Stimulated activated CD8-positive, alpha-beta memory T cell treated with anti-CD3 and anti-CD28 coated beads, Interleukin-12 subunit alpha, Interleukin-12 subunit beta, amount 100 ng/mL, for 24 hours (primary cell): ENCODE results near the gene RPGR.

Experiments
- DNase-seq: peaks from one replicate; pipeline ENCODE4 v3.0.0-alpha.2; 2020; ENCODE audit errors: extremely low read depth

RPGR gene

GRCh38 chrX:38256019-38256418, 71.3 kb downstream of the RPGR start:
- no peak for DNase-seq

DNA sequence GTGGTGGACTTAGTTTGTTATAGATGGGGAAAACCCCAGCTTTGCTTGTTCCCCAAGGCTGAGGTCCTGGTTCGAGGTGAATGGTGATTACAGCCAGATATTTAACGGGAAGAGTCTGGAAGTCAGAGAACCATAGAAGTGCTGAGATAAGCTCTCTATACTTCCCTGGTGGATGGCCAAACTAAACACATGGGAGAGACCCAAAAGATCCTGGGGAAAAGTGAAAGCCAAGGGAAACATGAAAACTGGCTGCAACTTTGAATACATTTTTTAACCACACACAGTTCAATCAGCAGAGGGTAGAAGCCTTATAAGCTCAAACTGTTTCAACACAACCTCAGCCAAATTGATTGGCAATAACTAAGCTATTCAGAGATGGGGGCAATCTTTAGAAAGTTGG, 77.3 kb downstream of the RPGR start:
- no peak for DNase-seq

GRCh38 chrX:38247051-38247450, 80.3 kb downstream of the RPGR start:
- DNase-seq = no peak

DNA sequence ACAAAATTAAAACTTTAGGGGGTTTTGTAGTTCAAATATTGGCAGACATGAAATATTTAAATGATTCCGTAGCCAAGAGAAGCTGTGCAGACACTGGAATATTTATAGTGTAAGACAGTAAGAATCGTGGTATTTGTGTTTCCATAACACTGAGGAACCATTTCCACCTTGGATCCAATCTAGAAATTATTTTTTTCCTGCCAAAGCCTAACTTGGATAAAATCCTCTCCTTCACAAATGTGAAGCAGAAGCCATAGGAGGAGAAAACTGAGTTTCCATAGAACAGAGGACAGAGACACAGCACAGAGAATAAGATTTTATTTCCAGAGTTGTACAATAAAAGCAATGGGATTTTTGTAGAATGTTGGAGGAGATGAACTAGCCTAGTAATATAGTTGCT, 86.8 kb downstream of the RPGR start:
- DNase-seq = no peak

GRCh38 chrX:38236901-38237615, 90.3 kb downstream of the RPGR start:
- DNase-seq = no peak

DNA sequence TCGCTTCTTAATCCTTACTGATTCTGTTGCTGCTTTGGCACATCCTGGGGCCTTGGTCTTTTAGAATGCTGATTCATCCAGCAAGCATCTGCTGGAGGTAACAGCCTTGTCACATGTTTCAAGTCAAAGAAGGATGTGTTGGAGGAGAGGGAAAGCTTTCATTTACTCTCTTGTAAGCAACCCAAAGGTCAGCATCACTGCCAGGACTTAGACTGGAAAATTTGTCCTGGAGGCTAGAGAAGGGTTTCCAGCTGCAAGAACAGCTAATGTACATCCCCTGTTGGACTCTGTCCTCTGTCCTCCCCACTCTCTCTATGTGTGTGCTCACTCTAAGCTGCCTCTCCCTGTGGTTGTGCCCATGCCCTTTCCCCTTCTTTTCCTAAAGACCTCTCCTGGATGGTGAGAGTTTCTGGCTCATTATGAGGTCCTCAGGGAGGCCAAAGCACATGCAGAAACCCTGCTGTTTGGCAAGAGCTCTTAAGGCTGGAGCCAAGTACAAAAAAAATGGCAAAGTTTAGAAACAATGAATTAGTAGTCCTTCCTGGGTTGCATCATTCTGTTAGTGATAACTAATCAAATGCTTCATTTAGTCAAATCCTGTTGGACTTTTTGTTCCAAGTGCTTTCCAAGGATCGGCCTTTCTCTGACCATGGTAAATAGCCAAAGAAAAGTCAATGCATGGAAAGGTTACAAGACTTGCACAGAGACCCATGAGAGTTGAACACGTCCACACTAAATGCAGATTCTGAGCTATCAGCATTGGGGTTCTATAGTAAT, 93.2 kb downstream of the RPGR start:
- DNase-seq = no peak

GRCh38 chrX:38232079-38232686, 95.1 kb downstream of the RPGR start:
- DNase-seq = no peak

DNA sequence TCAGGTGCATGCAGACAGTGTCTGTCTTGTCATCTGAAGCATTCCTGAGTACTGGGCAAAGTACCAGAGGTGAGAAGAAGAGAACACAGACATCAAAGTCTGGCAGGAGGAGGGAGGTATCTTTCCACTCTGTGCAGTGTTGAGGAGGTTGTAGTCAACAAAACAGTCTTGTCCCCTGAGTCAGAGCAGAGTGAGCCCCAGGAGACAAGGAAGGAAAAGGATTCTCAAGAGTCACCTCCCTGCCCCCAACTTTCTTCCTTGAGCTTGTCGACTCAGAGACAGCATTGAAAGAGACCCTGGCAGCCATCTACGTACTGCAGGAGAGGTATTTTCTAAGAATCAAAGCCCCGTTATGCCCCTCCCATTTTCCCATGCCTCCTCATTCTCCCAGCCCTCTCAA, 102.2 kb downstream of the RPGR start:
- DNase-seq = no peak

DNA sequence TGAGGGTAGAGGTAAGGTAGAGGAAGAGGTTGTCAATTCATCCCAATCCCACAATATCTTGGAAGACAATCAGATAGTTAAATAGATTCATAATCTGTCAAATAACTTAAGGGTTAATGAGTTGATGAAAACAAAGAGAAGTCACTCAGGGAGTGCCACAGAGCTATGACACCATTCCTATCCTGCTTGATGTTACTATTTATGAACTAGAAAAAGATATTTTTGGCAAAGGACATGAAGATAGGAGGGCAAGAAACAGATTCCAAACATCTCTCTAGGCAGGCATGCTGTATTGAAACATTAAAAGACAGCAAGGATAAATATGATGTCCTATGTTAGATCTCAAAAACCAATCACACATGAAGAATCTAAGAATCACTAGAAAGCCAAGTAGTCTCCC, 103.1 kb downstream of the RPGR start:
- no peak for DNase-seq

- no peak for DNase-seq
Measured at GRCh38 chrX:38221391-38221929, 105.8 kb downstream of the RPGR start.

- no peak for DNase-seq
Measured at GRCh38 chrX:38220415-38221390, 106.6 kb downstream of the RPGR start, which contains the start of gene SRPX. Gene SRPX, minus strand, starts transcription at chrX:38220871. Its CDS starts 79 bp downstream, at chrX:38220792.

- DNase-seq = no peak
Measured at GRCh38 chrX:38220024-38220414, 107.3 kb downstream of the RPGR start.
